Activated B cell treated with CpG ODN at 0.5 μM for 24 hours (primary cell): ENCODE measurements around the gene MED8. TPM values are rescaled to one million over a fixed set of nuclear protein-coding genes. Genes with fewer than 3 reads are reported as not detected.

Experiments
- ATAC-seq: fragments of 200-7000 bp; cut with Tn5 transposase; one replicate; pipeline ENCODE4 v1.10.0; 2021; ENCODE audit warnings: low read depth, mild to moderate bottlenecking, moderate library complexity
- CTCF ChIA-PET: fragments of 350-600 bp; sonication (Branson Sonifier 250); formaldehyde crosslinking; loops from one replicate; lab custom pipeline; 2021; ENCODE audit warnings: antibody characterized with exemption; lab: Charles Lee
- POLR2A ChIA-PET: fragments of 350-600 bp; sonication (Branson Sonifier 250); formaldehyde crosslinking; loops from one replicate; lab custom pipeline; 2021; ENCODE audit warnings: antibody characterized with exemption; lab: Charles Lee
- DNase-seq: peaks from one replicate; pipeline ENCODE4 v3.0.0; 2022
- H3K27ac Mint-ChIP-seq: one replicate; pipeline ENCODE4 v1.8.0; 2020; ENCODE audit warnings: mixed read lengths
- H3K27me3 Mint-ChIP-seq: one replicate; pipeline ENCODE4 v1.8.0; 2021; ENCODE audit warnings: mixed read lengths
- H3K36me3 Mint-ChIP-seq: one replicate; pipeline ENCODE4 v1.8.0; 2021; ENCODE audit warnings: low read depth, mixed read lengths
- H3K4me1 Mint-ChIP-seq: one replicate; pipeline ENCODE4 v1.8.0; 2021; ENCODE audit warnings: mixed read lengths
- H3K4me3 Mint-ChIP-seq: one replicate; pipeline ENCODE4 v1.8.0; 2020; ENCODE audit warnings: mild to moderate bottlenecking, mixed read lengths
- H3K9me3 Mint-ChIP-seq: one replicate; pipeline ENCODE4 v1.8.0; 2020; ENCODE audit warnings: mixed read lengths
- CTCF ChIP-seq: fragments of 200-600 bp; IDR thresholded peaks from one replicate; pipeline ENCODE4 v1.8.0; 2022; ENCODE audit warnings: antibody characterized with exemption, mild to moderate bottlenecking
- intact Hi-C: fragments of 100-400 bp; cut with micrococcal nuclease; formaldehyde crosslinking; loops from one replicate; pipeline ENCODE4 v1.15.1; 2024
- total RNA-seq: library from RNA; stranded (reverse); gene quantifications from 2 replicates; pipeline ENCODE4 v1.2.3, GENCODE V29; 2022

MED8 gene
- total RNA-seq, 1 donor from 2014 or later: 33.8 TPM

- no peak overlapping the region for H3K4me3 Mint-ChIP-seq
- no peak for DNase-seq
- H3K27ac Mint-ChIP-seq: no peak overlapping the region
- TF ChIP-seq CTCF: no peak
- no peaks in the 10 kb centered on the region for H3K9me3 Mint-ChIP-seq
- POLR2A ChIA-PET: interaction anchor here (0.7 to 1.0 kb wide), 2 partner anchors 9 to 13 kb away, joined by 5 to 6 read pairs; partner anchors contain the start of gene ELOVL1
- H3K36me3 Mint-ChIP-seq: peaks cover 6% of the 10 kb centered on the region
- CTCF ChIA-PET: no interaction called here
- intact Hi-C loops: loop anchor here (10.0 kb wide), 1 partner anchor 620 kb away; the partner anchor contains the start of genes ATP6V0B, B4GALT2 and DPH2
- no peak for ATAC-seq
- no peaks in the 10 kb centered on the region for H3K27me3 Mint-ChIP-seq
- peaks cover 19% of the 10 kb centered on the region for H3K4me1 Mint-ChIP-seq
Observed at GRCh38 chr1:43354936-43355335, 34.7 kb downstream of the MED8 start.

- Mint-ChIP-seq H3K4me3 (no peak overlapping the region), H3K4me1 (peaks cover 20% of the 10 kb centered on the region), H3K27ac (no peak overlapping the region), H3K36me3 (peaks cover 6% of the 10 kb centered on the region), H3K27me3 (no peaks in the 10 kb centered on the region), H3K9me3 (no peaks in the 10 kb centered on the region)
- no peak for DNase-seq
- no peak for ATAC-seq
- ChIA-PET CTCF (no interaction called here), POLR2A (interaction anchor here (1.0 kb wide), 1 partner anchor 14 kb away, joined by 5 read pairs; the partner anchor contains the start of gene ELOVL1)
- no peak for TF ChIP-seq CTCF
- intact Hi-C loops: loop anchor here (10.0 kb wide), 1 partner anchor 620 kb away; the partner anchor contains the start of genes ATP6V0B, B4GALT2 and DPH2
Observed at GRCh38 chr1:43354471-43354870, 35.1 kb downstream of the MED8 start.

GRCh38 chr1:43352881-43353280 is 36.7 kb downstream of the MED8 start:
- no peak for DNase-seq
- H3K4me3 Mint-ChIP-seq: no peak overlapping the region

GRCh38 chr1:43352351-43352705 is 37.3 kb downstream of the MED8 start:
- H3K9me3 Mint-ChIP-seq: no peaks in the 10 kb centered on the region
- no peak overlapping the region for H3K4me3 Mint-ChIP-seq
- H3K27me3 Mint-ChIP-seq: no peaks in the 10 kb centered on the region
- peaks cover 11% of the 10 kb centered on the region for H3K4me1 Mint-ChIP-seq
- ATAC-seq (no peak), DNase-seq (no peak)
- no peak for TF ChIP-seq CTCF
- intact Hi-C loops: loop anchor here (10.0 kb wide), 1 partner anchor 622 kb away; the partner anchor contains the start of genes ATP6V0B, B4GALT2 and DPH2
- peaks cover 2% of the 10 kb centered on the region for H3K36me3 Mint-ChIP-seq
- ChIA-PET CTCF (no interaction called here), POLR2A (interaction anchor here (0.9 kb wide), 1 partner anchor 102 kb away, joined by 4 read pairs; the partner anchor contains the start of gene HYI)
- no peak overlapping the region for H3K27ac Mint-ChIP-seq

More at GRCh38 chr1:43352881-43353280, 36.7 kb downstream of the MED8 start:
- no peaks in the 10 kb centered on the region for H3K27me3 Mint-ChIP-seq
- H3K9me3 Mint-ChIP-seq: no peaks in the 10 kb centered on the region
- H3K27ac Mint-ChIP-seq: no peak overlapping the region
- ChIA-PET CTCF (no interaction called here), POLR2A (interaction anchor here (0.6 to 0.9 kb wide), 3 partner anchors 16 to 113 kb away, joined by 4 to 8 read pairs (median 4); partner anchors contain the start of gene HYI)
- H3K4me1 Mint-ChIP-seq: peaks cover 14% of the 10 kb centered on the region
- H3K36me3 Mint-ChIP-seq: peaks cover 2% of the 10 kb centered on the region
- ATAC-seq: no peak
- intact Hi-C loops: loop anchor here (10.0 kb wide), 1 partner anchor 622 kb away; the partner anchor contains the start of genes ATP6V0B, B4GALT2 and DPH2
- no peak for TF ChIP-seq CTCF

GRCh38 chr1:43351421-43352350 is 37.9 kb downstream of the MED8 start:
- TF ChIP-seq CTCF: no peak
- Mint-ChIP-seq H3K4me1 (peaks cover 11% of the 10 kb centered on the region), H3K4me3 (no peak overlapping the region), H3K27ac (no peak overlapping the region), H3K9me3 (no peaks in the 10 kb centered on the region), H3K36me3 (peaks cover 2% of the 10 kb centered on the region), H3K27me3 (no peaks in the 10 kb centered on the region)
- POLR2A ChIA-PET: no interaction called here
- ATAC-seq (no peak), DNase-seq (no peak)
- intact Hi-C loops: loop anchor here (10.0 kb wide), 1 partner anchor 623 kb away; the partner anchor contains the start of genes ATP6V0B, B4GALT2 and DPH2
- CTCF ChIA-PET: no interaction called here
